ENCODE data around the gene PROCR.

- TF ChIP-seq CTCF (IDR thresholded peaks at IDR 0.05; ENCODE audit: poor library complexity, severe bottlenecking): no peak
- TF ChIP-seq SMC3 (conservative IDR thresholded peaks at IDR 0.05; ENCODE audit: poor library complexity): no peak
Observed at GRCh38 chr20:35172434-35172806, 548 bp downstream of the PROCR start.

All from neural cell (in vitro differentiated cells).